ENCODE results near the gene MYG1. TPM values are rescaled to one million over a fixed set of nuclear protein-coding genes. Genes with fewer than 3 reads are reported as not detected.

The MYG1 gene
- total RNA-seq, 1 donor from 2014 or later, result 48.8 TPM

DNA sequence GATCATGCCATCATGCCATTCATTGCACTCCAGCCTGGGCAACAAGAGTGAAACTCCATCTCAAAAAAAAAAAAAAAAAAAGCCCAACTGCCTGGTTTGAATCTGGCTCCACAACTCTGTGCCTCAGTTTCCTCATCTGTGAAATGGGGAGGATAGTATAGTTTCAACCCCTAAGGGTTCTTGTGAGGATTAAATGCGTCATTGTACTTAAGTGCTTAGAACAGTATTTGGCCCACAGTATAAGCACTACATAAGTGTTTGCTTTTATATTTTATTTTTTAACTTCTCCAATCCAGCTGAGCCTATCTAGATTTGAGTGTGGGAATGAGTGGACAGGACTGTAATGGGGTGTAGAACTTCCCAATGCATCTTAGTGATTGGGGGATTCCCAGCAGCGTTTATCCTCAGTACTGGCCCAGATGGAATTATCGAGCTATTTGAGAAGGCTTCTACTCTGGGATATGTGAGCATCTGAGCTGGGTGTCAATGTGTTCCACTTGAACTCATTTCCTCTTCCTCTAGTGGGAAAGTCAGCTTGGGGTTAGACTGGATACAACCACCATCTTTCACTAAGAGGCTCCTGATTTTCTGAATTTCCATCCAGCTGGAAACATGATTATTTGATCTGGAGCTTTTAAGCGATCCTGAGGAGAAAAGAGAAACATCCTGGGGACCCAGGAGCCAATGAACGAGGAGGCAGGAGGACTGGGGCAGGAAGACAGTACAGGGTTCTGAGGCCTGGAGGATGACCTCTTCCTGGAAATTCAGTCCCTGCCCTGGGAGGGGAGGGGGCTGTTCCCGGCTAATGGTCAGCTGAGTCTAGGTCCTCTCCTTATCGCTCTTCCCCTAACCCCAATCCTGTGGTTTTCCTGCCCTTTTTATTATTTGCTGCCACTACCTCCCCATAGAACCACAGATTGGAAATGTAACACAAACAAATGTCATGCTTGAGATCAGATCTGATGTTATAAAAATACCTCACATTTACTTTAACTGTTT, 40.7 kb upstream of the MYG1 start:
- no peak overlapping the region for H3K27ac Mint-ChIP-seq
- H3K4me1 ChIP-seq, result no peaks in the 10 kb centered on the region
- H3K4me3 ChIP-seq, result no peak overlapping the region
- no peak overlapping the region for H3K9ac ChIP-seq
- no peaks in the 10 kb centered on the region for H3K36me3 ChIP-seq
- peaks cover 4% of the 10 kb centered on the region for H3K27me3 Mint-ChIP-seq (ENCODE audit: insufficient read depth, low read depth)
- H3K27me3 ChIP-seq, result no peaks in the 10 kb centered on the region
- TF ChIP-seq EZH2 (IDR thresholded peaks at IDR 0.05) (no peak), EZH2phosphoT487 (IDR thresholded peaks at IDR 0.05) (no peak)
- TF ChIP-seq, protein P1, sequence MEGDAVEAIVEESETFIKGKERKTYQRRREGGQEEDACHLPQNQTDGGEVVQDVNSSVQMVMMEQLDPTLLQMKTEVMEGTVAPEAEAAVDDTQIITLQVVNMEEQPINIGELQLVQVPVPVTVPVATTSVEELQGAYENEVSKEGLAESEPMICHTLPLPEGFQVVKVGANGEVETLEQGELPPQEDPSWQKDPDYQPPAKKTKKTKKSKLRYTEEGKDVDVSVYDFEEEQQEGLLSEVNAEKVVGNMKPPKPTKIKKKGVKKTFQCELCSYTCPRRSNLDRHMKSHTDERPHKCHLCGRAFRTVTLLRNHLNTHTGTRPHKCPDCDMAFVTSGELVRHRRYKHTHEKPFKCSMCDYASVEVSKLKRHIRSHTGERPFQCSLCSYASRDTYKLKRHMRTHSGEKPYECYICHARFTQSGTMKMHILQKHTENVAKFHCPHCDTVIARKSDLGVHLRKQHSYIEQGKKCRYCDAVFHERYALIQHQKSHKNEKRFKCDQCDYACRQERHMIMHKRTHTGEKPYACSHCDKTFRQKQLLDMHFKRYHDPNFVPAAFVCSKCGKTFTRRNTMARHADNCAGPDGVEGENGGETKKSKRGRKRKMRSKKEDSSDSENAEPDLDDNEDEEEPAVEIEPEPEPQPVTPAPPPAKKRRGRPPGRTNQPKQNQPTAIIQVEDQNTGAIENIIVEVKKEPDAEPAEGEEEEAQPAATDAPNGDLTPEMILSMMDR (IDR thresholded peaks at IDR 0.05), result no peak
- H3K4me1 Mint-ChIP-seq, result no peaks in the 10 kb centered on the region
- no peak overlapping the region for H3K4me3 Mint-ChIP-seq
- no peaks in the 10 kb centered on the region for H4K20me1 ChIP-seq (ENCODE audit: low read depth)
- H3K36me3 Mint-ChIP-seq, result no peaks in the 10 kb centered on the region
- no peak overlapping the region for H3K27ac ChIP-seq
- H2AFZ ChIP-seq (replicated peaks), result no peak overlapping the region
- DNase-seq (ENCODE audit: low spot score), result no peak
- peaks cover 5% of the 10 kb centered on the region for H3F3A ChIP-seq (ENCODE audit: low read depth)
- H3K4me2 ChIP-seq, result no peak overlapping the region
- H3K79me2 ChIP-seq (ENCODE audit: low read depth), result no peaks in the 10 kb centered on the region
- no peaks in the 10 kb centered on the region for H3K9me3 ChIP-seq (ENCODE audit: low read depth)
- no peaks in the 10 kb centered on the region for H3K9me3 Mint-ChIP-seq

DNA sequence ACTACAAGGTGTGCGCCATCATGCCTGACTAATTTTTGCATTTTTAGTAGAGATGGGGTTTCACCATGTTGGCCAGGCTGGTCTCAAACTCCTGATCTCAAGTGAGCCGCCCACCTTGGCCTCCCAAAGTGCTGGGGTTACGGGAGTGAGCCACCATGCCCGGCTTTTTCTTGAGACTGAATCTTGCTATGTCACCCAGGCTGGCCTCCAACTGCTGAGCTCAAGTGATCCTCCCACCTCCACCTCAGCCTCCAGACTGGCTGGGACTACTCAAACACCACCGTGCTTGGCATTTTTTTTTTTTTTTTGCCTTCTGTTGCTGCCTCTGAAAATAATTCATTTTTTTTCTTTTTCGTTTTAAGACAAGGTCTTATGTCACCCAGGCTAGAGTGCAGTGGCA, 39.6 kb upstream of the MYG1 start:
- TF ChIP-seq EZH2 (IDR thresholded peaks at IDR 0.05) (no peak), EZH2phosphoT487 (IDR thresholded peaks at IDR 0.05) (no peak)
- TF ChIP-seq, protein P1 (IDR thresholded peaks at IDR 0.05), result no peak
- Mint-ChIP-seq H3K27me3 (ENCODE audit: insufficient read depth, low read depth) (peaks cover 4% of the 10 kb centered on the region), H3K36me3 (no peaks in the 10 kb centered on the region)

DNA sequence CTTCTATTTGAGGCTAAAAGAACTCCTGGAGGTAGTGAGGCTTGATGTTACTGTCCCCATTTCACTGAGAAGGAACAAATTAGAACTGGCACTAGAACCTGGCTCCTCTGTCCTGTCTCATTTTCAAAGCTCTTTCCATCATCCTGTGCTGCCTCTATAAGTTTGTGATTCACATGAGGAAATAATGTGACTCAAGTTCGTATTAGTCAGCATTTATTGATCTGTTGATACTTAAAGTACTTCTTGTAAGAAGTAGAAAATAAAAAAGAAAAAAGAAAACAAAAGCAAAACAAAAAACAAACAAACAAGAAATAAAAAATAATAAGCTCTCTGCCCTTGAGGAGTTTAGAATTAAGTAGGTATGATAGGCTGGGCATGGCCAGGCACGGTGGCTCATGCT, 33.7 kb upstream of the MYG1 start:
- Histone ChIP-seq H3K27ac (no peak overlapping the region), H3K9ac (no peak overlapping the region), H3K4me1 (peaks cover 24% of the 10 kb centered on the region), H3K36me3 (peaks cover 5% of the 10 kb centered on the region), H3F3A (ENCODE audit: low read depth) (peaks cover 8% of the 10 kb centered on the region), H3K9me3 (ENCODE audit: low read depth) (no peaks in the 10 kb centered on the region), H4K20me1 (ENCODE audit: low read depth) (peaks cover 4% of the 10 kb centered on the region), H2AFZ (replicated peaks) (no peak overlapping the region), H3K4me3 (no peak overlapping the region), H3K4me2 (no peak overlapping the region), H3K27me3 (no peaks in the 10 kb centered on the region), H3K79me2 (ENCODE audit: low read depth) (peaks cover 26% of the 10 kb centered on the region)
- Mint-ChIP-seq H3K4me1 (peaks cover 33% of the 10 kb centered on the region), H3K4me3 (no peak overlapping the region), H3K9me3 (no peaks in the 10 kb centered on the region), H3K27ac (no peak overlapping the region), H3K27me3 (ENCODE audit: insufficient read depth, low read depth) (peaks cover 3% of the 10 kb centered on the region), H3K36me3 (peaks cover 8% of the 10 kb centered on the region)
- no peak for DNase-seq (ENCODE audit: low spot score)
- TF ChIP-seq EZH2phosphoT487 (IDR thresholded peaks at IDR 0.05) (no peak), EZH2 (IDR thresholded peaks at IDR 0.05) (no peak)
- TF ChIP-seq, protein P1 (IDR thresholded peaks at IDR 0.05), result no peak

More for the DNA sequence above, 39.6 kb upstream of the MYG1 start:
- no peak overlapping the region for H3K4me2 ChIP-seq
- H3K4me3 ChIP-seq, result no peak overlapping the region
- Mint-ChIP-seq H3K27ac (no peak overlapping the region), H3K9me3 (no peaks in the 10 kb centered on the region), H3K4me3 (no peak overlapping the region), H3K4me1 (no peaks in the 10 kb centered on the region)
- no peak overlapping the region for H3K27ac ChIP-seq
- DNase-seq (ENCODE audit: low spot score), result no peak
- no peaks in the 10 kb centered on the region for H3K9me3 ChIP-seq (ENCODE audit: low read depth)
- H3K36me3 ChIP-seq, result no peaks in the 10 kb centered on the region
- H3F3A ChIP-seq (ENCODE audit: low read depth), result peaks cover 5% of the 10 kb centered on the region
- no peaks in the 10 kb centered on the region for H4K20me1 ChIP-seq (ENCODE audit: low read depth)
- no peak overlapping the region for H3K9ac ChIP-seq
- no peaks in the 10 kb centered on the region for H3K4me1 ChIP-seq
- H3K27me3 ChIP-seq, result no peaks in the 10 kb centered on the region
- no peak overlapping the region for H2AFZ ChIP-seq (replicated peaks)
- H3K79me2 ChIP-seq (ENCODE audit: low read depth), result no peaks in the 10 kb centered on the region

Data from neural progenitor cell (in vitro differentiated cells).